GM19025 (cell line): ENCODE results near the gene ZC3HAV1.
A peak's percentile ranks its signal among the peaks of the same experiment; 100 is the strongest.
"Not testable (repeated sequence)": the region's sequence is repeated elsewhere in the genome, so short reads cannot be mapped to it uniquely, and the experiment has no call there.

ENCODE experiments used
- ATAC-seq: cut with Tn5 transposase; IDR thresholded peaks from one replicate; pipeline ENCODE4 v1.9.1; 2021; ENCODE audit warnings: mild to moderate bottlenecking, low read depth, moderate library complexity; ENCODE audit not compliant: unreplicated experiment

ZC3HAV1 gene

DNA sequence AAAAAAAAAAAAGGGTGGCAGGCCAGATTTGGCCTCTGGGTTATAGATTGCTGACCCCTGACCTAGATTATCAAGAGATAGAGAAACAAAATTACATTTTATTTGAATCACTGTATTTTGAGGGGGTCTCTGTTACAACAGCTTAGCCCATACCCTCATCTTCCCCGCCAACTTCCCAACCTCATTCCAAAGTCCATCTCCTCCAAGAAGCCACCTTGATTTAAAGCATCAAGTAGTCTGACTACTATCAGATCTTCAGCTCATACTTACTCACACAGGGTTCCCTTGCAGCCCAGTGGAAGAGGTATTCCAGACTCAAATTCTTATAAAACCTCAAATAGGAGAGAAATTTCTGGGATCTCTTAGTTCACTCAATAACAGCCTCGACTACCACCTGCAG lies 20.4 kb downstream of the ZC3HAV1 start:
- ATAC-seq: no peak

DNA sequence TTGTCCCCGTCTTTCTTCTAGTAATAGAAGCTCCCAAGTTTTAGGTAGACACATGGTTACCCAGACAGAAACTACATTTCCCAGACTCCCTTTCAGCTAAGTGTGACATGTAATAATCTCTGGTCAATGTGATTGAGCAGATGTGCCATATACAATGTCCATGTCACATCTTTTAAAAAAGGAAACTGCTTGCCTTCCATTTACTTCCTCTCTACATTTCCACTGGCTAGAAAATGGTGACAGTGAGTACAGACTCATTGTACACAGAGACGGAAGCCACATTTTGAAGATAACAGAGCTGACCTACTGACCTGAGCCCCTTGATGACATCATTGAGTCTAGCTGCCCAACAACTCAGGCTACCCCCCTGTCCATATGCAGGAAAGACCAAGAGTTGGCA lies 21.3 kb downstream of the ZC3HAV1 start:
- no peak for ATAC-seq

DNA sequence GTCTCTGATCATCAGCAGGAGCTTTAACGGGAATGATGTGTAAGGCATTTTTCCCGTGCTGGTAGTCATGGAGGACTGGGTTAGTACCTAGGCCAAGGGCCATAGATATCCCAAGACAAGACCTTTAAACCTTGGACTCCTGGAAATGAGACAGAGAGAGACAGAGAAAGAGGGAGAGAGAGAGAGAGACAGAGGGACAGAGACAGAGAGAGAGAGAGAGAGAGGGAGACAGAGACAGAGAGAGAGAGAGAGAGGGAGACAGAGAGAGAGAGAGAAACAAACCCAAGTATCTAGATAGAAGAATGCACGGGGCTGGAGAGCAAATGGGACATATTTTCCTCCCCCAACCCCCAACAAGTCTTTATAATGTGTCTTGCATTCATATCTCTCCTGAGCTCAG lies 22.3 kb downstream of the ZC3HAV1 start:
- ATAC-seq: no peak

DNA sequence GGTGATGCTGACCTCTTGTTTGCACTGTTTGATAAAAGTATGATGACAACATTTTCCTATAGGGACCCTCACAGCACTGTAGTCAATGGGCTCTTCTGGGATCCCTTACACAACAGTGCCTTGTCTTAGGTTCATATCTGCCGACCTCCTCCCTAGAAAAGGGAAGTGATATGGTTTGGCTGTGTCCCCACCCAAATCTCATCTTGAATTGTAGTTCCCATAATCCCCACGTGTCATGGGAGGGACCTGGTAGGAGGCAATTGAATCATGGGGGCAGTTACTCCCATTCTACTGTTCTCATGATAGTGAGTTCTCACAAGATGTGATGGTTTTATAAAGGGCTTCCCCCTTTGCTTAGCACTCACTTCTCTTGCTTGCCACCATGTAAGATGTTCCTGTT lies 23.1 kb downstream of the ZC3HAV1 start:
- ATAC-seq: no peak

DNA sequence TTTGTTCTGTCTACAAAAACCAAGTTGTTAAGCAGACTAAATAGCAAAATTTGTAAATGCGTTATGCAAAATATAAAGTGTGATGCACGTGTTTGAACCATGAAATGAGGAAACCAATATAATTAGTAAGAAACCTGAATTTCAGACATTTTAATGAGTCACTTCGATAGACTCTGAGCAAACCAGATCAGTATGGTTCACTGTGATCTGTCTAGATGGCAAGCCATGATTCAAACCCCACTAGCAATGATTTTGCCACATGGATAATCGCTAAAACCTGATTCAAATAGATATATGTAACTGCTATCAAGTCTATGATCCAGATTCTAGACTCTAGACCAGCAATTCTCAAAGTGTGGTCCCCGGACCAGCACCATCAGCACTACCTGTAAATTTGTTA lies 24.8 kb downstream of the ZC3HAV1 start:
- ATAC-seq: no peak

DNA sequence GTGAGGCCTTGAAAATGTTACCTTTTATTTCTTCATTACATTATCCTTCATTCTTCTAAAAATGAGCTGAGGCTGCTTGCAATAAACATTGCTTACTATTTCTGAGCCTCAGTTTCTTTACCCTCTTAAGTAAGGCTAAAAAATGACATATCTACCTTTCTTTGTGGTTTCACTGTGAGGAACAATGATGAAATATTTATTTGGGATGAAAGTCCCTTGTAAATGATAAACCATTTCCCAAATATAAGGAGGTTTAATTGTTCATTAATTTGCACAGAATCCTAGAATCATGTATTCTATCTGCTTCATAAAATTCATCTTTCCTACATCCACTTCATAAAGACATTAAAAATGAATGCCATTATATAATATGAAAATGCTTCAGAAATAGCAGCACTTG lies 27.9 kb downstream of the ZC3HAV1 start:
- ATAC-seq: no peak

DNA sequence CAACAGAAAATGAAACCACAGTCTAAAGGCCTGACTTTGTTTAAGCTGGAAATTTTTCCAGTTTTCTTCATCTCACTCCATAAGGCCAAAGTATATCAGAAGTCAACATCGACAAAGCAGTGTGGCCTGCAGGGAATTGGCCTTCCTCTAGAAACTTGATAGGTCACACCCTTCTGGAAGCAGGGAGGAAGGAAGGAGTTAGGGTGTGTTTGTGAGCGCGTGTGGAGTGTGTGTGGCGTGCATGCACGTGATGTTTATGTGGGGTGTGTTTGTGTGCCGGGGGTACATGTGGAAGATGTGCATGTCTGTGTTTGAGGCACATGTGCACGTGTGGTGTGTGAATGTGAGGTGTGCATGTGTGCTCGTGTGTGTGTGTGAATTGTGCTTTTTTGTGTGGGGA lies 28.6 kb downstream of the ZC3HAV1 start:
- no peak for ATAC-seq

DNA sequence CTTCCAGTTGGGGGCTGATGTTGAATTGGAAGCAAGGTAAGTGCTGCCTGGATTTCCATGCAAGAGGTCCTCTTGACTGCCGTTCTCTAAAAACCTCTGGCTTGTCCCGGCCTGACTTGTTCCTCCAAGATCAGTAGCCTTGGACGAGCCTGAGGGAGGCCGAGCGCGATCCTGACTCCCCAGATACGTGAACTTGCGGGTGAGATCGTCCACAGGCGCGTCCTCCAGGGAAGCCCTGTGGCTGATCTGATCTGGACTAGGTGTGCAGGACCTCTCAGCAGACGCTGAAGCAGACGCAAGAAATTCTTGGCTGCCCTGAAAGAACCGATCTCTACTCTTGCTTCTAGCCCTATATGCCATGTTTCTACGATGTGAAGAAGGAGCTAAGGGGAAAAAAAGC lies 29.7 kb downstream of the ZC3HAV1 start:
- ATAC-seq: no peak

DNA sequence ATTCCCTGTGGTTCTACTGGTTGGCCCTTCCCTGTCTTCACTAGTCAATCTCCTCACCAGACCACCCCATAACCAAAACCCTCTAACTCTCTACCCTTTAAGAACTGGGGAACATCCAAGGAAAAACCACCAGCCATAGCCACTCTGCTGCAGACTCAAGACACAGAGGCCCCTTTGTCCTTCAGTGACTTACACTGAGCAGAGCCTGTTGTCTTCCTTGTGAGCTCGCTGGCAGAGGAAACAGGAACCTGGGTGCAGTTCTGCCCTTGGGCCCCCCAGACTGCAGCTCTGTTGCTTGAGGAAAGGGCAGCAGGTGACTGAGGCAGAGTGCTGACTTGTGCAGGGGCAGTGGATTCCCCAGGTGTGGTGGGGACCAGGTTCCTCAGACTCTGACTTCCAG lies 30.6 kb downstream of the ZC3HAV1 start:
- ATAC-seq: no peak

DNA sequence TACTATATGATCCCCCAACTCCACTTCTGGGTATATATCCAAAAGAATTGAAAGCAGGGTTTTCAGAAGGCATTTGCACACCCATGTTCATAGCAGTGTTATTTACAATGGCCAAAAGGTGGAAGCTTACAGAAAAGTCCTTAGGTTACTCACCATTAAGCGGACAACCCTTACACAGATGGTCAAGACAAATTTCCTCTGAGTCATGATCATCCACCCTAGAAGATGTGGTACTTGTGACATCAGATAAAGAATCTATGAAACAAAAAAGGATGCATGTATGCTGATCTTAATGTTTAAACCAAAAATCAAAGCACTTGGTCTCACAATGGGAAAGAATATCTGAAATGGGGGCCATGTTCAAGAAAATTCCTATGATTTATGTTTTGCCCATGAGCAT lies 31.1 kb downstream of the ZC3HAV1 start:
- ATAC-seq: no peak

DNA sequence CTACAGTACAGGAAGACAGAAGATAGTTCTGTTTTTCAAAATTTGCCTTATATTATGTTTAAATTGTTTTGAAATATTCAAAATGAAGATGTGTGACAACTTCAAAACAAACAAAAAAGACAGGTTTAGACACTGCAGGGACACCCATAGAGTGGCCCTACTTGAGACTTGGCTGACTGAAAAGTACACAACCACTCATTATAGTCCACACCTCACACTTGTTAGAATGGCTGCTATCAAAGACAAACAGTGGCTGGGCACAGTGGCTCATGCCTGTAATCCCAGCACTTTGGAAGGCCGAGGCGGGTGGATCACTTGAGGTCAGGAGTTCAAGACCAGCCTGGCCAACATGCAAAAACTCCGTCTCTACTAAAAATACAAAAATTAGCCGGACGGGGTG lies 31.8 kb downstream of the ZC3HAV1 start:
- ATAC-seq: not testable (repeated sequence)

DNA sequence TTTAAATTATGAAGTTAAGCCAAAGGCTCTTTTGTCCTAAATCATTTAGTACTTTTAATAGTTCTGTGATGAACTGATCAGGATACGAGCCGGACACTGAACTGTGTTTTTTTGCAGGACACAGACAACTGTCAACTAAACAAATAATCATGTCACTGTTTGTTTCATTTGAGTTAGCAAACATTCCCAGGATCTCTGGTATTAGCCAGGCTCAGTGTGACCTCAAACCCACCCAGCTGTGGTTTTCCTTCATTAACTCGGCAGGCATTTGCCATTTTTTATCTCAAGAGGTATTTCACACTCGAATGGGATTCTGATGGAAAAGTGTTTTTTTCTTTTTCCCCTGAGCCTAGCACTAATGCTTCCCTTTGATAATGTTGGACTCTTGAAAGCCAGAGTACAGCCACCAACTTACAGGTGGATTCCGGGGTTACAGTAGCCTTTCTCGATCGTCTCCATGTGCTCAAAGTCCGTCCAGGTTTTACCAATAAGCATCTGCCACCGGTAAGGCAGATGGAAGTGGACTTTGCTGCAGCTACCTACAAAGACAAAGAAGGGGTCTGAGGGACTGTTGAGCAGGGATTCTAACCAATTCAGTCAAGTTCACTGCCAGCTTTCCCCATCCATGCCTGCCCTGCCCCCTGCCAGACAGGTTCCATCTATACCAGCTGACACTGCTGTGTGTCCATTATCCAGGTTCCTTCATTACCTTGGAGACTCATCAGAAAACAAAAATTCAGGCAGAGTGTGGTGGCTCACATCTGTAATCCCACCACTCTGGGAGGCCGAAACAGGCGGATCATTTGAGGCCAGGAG lies 33.4 kb downstream of the ZC3HAV1 start:
- ATAC-seq: no peak

DNA sequence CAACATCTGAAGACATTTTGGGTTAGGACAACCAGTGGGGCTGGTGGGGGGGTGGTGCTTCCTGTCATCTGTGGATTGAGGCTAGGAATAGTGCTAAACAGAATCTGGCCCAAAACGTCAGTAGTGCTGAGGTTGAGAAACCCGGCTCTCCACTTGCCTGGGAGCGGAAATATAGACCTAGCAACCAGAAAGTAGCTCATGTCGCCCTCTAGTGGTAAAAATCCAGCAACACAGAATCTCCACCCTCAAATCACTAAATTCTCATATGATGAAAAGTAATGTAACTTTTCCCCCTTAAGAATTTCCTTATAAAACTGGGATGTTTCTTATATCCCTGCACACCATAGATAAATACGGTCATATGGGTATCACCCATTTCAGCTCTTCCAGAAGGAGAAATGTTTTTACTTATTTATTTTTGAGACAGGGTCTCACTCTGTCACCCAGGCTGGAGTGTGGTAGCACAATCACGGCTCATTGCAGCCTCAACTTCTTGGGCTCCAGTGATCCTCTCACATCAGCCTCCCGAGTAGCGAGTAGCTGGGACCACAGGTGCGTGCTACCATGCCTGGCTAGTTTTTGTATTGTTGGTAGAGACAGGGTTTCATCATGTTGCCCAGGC lies 34.4 kb downstream of the ZC3HAV1 start:
- ATAC-seq: peak; percentile 75

DNA sequence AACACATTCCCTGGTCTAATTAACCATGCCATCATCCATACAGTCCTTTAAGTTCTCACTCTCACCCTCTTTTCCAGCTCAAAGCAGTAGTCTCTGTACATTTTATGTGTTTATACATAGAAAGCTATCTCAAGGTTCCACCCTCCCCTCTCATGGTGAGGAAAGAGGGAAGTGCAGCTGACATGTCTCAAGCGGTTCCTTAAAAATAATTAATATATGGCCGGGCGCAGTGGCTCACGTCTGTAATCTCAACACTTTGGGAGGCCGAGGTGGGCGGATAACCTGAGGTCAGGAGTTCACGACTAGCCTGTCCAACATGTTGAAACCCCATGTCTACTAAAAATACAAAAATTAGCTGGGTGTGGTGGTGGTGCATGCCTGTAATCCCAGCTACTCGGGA lies 36.7 kb downstream of the ZC3HAV1 start:
- ATAC-seq: no peak

DNA sequence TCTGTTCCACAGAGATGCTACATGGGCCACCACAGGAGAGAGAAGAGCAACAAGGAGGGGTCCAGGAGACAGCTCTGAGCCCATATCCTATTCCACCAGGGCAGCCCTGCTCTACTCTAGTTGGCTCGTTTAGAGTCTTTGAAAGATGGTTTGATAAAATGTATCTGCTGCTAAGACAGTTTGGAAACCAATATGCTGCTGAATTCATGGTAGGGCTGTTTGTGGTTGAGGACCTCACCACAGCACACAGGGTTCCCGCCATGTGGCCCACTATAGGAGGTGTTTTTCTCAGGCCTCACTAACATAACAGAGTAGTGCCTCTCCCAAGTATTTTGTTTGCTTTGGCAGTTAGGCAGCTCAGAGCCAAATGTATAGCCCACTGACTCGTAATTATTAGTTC lies 37.8 kb downstream of the ZC3HAV1 start:
- ATAC-seq: no peak

DNA sequence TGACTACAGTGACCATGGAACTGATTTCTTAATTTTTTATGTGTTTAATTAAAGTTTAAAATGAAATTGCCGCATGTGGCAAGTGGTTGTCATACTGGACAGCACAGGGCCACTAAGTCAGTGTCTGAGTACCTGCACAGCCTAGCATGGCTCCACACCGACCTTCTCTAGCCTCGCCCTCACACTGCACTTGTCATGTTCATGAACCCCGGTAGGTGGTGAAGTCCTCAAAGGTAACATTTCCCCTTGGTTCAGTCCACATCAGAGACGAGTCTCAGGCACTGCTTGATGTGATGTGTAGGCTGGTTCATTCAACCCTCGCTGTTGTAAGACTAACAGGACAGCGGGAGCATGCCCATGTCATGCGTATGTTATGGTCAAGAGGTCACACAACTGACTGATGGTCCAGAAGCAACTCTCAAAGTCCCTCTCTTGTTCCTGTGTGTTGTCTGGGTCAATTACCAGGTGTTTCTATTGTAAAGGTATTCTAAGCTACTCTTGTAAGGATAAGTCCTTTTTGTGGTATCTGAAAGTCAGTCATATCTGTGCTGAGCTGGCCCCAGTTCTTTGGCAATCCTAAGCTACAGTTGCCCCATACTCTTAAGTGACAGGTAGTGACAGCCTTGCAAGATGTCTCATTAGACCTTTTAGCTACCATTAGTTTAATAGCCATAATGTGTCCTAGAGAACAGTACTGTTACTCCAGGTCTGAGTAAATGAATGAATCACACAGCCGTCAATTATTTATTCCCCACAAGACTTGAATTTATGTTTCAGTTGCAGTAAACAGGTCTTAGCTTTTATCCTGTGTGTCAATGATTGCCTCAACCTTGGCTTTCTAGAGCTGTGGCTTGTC lies 40.7 kb downstream of the ZC3HAV1 start:
- no peak for ATAC-seq

DNA sequence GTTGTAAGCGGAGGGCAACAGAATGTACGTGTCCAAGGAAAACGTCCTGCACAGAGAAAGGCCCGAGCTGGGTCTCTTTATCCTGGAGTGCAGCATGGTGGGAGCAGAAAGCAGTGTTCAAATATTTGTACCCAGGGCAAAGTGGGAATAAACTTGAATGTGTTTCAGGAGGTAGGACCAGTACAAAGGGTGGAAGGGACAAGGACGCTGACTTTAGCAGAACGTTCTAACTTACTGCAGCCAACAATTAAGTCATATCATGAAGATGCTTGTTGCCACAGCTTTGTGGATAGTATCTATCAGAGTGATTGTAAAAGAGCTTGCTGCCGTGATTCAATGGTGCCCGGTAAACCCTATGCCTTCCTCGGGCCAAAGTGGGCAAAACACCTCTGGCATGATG lies 43.2 kb downstream of the ZC3HAV1 start:
- no peak for ATAC-seq

DNA sequence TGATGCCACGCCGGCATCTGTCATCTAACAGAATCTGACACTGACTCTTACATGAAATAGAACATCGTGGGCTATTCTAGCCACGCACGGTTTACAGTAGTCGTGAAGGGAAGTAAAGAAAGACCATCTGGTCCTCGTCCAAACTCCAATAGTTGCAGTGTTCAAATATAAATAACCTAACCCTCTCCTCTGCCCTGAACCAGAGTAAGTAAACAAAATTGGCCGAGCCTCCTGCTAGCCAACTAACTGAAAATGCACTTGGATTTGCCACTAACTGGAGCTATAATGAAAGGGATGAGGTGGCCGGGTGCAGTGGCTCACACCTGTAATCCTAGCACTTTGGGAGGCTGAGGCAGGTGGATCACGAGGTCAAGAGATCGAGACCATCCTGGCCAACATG lies 44.2 kb downstream of the ZC3HAV1 start:
- no peak for ATAC-seq

DNA sequence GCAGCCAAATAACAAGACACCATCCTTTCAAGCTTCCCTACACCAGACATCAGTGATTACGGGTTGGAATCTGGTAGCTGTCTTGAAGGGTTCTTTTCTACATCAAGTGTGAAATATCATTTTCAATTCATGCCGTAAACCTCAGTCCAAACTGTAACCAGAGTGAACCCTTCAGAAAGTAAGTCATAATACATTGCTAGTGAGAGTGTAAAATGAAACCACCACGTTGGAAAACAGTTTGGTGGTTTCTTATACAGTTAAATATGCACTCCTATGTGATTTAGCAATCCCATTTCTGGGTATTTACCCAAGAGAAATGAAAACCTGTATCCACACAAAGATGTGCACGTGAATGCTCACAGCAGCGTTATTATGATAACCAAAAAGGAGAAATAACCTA lies 48.1 kb downstream of the ZC3HAV1 start:
- no peak for ATAC-seq

DNA sequence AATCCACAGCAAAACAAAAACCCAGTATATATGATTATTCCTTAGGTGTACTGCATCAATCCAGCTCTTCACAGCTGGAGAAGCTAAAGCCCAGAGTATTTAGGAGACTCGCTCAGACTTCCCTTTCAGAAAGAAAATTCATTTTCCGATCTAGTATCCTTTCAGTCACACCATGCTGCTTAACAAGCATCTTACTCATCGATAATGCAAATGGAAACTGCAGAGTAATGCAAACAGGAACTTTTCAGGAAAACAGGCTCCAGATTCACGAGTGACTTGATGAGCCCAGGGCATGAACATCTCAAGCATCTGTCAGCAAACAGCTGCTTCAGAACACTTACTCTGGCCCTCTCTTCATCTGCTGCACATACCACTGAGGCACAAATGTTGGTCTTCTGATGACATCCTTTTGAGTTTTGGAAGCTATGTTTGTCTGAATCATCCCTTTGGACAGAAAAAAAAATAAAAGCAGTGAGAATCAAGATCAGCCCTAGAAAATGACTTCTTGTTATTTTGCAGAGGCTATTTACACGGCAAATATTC lies 48.8 kb downstream of the ZC3HAV1 start:
- ATAC-seq: no peak

DNA sequence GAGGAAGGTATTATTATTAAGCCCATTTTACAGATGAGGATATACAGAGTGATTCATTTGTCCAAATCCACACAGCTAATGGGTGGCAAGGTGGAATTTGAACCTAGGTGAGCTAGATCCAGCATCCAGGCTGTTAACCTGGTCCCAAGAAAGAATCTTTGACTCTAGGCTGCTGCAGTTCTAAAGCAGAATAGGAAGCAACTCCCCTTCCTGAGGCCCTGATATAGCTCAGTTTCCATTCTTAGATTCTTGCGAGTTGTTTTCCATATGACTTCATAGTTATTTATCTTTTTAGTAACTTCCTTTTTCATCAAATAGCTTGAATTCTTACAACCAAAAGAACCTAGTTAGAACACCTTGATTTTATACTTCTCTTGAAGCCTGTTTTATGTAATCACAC lies 49.6 kb downstream of the ZC3HAV1 start:
- ATAC-seq: no peak
